Brain pericyte (primary cell): ENCODE results near the gene TRPM6.

Source experiments
- DNase-seq: peaks from one replicate; pipeline ENCODE4 v3.0.0-alpha.2; 2012; ENCODE audit warnings: low read depth, low spot score

The TRPM6 gene

DNA sequence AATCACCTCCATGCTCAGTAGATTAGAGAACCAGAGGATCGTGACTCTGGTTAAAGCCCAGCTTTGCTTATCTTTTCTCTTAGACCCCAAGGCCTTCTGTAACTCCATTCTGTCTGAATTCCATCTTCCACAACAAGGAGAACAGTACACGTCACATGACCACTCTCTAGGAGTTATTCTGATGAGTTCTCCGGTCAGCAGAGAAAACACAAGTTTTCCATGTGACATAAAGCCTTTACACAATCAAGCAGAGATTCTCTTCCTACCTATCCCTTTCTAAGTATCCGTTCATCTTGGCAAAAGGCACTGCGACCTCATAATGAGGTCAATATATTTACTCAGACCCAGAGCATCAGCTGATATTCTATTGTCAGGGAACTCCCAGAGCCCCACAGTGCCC lies 112.3 kb downstream of the TRPM6 start:
- no peak for DNase-seq

DNA sequence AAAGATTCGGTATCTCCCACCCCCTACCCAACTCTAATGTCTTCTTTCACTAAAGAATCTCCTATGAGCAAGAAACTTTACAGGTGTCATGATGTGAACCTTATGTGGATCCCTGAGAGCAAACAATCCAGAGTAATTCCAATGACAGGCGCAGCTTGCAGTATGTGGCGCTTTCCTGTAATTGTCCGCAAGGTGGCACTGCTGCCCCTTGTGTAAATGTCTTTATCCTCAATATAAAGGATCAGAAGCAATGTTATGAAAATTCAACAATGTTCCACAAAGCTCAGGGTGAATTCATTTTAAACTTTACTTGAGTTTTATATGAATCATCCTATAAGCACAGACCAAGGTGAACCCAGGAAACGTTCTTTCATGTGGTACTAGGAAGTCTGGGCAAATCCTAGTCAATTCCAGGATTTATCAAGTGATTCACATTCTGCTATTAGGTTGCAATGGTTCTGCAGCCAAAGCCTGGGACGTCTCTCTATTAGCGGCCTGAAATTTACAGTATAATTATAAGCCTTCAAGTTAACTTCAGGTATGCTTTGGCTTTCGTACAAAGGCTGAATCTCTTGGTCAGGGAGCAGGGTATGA lies 113.7 kb downstream of the TRPM6 start:
- peak; percentile 26 for DNase-seq

- DNase-seq = no peak
Measured at GRCh38 chr9:74772121-74772520, 115.6 kb downstream of the TRPM6 start.

DNA sequence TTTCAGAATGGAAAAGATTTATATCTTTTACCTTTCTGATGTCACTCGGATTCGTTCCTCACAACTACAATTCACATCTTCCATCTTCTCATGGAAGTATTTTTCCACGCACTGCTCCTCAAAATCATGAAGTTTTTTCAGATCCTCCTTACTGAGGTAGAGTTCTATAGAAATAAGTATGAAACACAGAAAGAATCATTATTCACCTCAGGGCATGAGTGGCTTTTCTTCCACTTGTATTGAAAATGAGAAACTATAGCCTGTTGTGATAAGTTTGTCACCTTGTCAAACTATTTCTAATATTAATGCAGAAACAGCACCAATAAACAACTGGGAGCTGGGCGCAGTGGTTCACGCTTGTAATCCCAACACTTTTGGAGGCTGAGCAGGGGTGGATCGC lies 116.0 kb downstream of the TRPM6 start:
- DNase-seq = no peak

DNA sequence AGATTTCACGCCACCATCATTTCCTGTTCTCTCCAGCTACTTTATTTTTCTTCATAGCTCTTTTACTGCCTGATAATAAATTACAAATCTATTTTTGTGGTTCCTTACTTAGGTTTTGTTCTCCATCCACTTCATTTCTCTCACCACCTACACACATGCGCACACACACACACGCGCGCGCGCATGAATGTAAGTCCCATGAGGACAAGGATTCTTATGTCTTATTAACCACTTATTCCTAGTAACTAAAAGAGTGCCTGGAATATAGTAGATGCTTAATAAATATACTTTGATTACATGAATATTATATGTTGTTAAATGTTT lies 116.5 kb downstream of the TRPM6 start:
- no peak for DNase-seq

GRCh38 chr9:74770508-74771261 lies 117.0 kb downstream of the TRPM6 start:
- DNase-seq = no peak

DNA sequence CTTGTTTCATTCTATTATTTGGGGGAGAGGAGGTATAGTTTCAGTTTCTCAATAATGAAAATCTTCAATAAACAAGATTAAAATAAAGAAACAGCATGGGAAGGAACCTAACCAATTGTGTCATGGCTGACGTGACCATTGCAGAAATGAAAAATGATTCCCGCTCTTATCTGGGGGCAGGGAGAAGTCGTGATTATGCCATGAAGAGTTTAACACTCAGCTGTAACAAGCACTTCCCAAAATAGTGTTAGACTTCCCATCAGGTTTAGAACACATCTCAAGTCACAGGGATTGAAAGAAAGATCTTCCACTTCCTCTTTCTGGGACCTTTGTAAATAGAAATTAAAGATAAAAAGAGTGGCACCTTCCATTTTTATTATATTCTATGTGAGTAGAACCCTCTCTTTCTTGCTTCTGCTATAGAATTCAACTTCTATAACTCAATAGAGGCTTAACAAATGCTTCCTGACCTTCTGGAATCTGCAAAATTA lies 122.2 kb downstream of the TRPM6 start:
- no peak for DNase-seq

DNA sequence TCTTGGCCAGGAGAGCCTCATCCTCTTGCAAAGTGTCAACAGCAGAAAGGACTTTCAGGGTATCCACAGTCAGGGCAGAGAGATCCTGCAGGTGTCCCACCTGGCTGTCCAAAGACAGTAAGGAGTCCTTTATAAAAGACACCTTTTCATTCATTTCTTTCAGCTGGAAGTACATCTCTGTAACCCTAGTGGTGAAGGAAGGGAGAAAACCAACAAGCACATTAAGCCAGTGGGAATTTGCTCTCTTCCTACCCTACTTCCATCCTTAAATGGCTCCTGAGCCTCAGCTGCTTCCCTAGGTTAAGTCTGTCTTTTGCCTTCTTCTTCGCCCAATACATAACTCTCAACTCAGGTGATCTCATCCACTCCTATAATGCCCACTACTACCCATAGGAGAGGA lies 124.8 kb downstream of the TRPM6 start:
- DNase-seq = no peak

DNA sequence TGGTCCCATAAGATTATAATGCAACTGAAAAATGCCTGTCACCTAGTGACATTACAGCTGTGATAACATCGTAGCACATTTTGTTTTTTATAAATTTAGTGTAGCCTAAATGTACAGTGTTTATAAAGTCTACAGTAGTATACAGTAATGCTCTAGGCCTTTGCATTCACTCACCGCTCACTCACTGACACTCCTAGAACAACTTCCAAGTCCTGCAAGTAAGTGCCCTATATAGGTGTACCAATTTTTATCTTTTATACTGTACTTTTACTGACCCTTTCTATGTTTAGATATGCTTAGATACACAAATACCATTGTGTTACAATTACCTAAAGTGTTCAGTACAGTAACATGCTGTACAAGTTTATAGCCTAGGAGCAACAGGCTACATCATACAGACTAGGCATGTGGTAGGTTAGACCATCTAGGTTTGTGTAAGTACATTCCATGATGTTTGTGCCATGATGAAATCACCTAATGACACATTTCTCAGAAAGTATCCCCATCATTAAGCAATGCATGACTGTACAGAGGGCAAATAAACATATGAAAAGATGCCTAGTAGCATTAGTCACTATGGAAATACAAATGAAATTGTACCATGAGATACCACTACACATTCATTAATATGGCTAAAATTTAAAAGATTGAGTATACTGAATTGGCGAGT lies 127.6 kb downstream of the TRPM6 start:
- peak; percentile 61 for DNase-seq

GRCh38 chr9:74755999-74756398 lies 131.7 kb downstream of the TRPM6 start:
- DNase-seq = no peak

GRCh38 chr9:74755355-74755754 lies 132.4 kb downstream of the TRPM6 start:
- DNase-seq = no peak

DNA sequence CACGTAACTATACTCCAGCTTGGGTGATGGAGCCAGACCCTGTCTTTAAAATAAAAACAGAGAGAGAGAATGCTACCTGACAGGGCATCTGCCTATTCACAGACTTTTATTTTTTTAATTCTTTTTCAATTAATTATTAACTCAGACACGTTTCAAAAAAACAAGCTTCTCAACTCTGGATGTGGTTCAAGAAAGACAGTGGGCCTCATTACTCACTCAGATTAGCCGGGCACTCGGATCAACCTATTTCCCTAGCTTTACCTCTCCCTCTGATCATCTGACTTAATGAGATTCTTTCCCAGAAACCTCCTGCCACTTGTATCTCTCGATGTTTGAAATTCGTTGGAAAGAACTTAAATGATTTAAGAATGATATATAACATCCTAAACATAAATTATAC lies 134.1 kb downstream of the TRPM6 start:
- no peak for DNase-seq

DNA sequence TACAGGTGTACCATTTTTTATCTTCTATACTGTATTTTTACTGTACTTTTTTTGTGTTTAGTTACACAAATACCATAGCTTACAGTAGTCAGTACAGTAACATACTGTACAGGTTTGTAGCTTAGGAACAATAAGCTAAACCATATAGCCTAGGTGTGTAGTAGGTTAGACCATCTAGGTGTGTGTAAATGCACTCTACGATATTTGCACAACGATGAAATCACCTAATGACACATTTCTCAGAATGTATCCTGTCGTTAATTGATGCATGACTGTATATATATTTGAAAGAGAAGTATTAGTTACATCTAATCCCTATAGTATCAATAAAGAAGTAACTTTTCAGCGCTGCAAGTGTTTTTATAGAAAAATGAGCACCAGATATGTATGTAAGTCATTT lies 138.8 kb downstream of the TRPM6 start:
- DNase-seq = no peak

DNA sequence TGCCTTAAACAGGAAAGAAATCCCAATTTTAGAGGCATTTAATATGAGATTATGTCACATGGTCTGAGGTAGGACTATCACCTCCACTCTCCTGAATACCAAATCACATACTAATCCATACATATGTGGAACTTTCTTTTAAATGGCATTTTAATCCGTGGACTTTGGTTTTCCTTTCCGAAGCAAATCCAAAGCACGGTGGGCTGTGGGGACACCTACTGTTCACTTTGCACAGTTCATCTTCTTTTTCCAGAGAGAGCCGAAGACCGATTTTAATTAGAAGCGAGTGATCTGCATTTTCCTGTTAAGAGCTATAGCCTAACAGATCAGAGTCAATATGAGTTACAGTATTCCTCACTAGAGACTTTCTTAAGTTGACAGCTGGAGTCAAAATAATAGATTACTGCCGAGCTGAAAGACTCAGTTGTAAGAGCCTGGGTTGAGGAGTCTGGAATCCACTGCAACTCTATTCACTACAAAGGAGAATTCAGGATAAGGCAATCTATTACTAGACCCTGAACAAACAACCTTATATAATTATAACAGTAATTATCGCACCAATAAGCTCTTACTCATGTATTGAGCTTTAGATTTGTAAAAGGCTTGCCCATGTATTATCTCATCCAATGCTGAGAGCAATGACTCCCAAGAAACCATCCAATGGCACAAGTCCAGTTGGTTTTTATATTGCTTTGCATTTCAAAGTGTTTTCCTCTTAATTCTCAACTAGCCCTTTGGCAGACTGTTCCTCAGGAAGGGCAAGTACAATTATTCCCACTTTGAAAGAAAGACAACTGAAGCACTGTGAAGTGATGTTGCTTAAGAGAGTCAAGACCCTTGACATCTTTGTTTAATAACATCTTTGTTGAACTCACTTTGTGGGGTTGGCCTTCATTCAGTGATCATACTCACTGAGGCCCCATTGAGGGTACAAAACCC lies 144.7 kb downstream of the TRPM6 start:
- no peak for DNase-seq

GRCh38 chr9:74742191-74742790 lies 145.4 kb downstream of the TRPM6 start:
- DNase-seq = no peak

- no peak for DNase-seq
Measured at GRCh38 chr9:74736646-74737045, 151.1 kb downstream of the TRPM6 start.

- DNase-seq = no peak
Measured at GRCh38 chr9:74735761-74736160, 152.0 kb downstream of the TRPM6 start.

- no peak for DNase-seq
Measured at GRCh38 chr9:74729136-74729695, 158.5 kb downstream of the TRPM6 start.

DNA sequence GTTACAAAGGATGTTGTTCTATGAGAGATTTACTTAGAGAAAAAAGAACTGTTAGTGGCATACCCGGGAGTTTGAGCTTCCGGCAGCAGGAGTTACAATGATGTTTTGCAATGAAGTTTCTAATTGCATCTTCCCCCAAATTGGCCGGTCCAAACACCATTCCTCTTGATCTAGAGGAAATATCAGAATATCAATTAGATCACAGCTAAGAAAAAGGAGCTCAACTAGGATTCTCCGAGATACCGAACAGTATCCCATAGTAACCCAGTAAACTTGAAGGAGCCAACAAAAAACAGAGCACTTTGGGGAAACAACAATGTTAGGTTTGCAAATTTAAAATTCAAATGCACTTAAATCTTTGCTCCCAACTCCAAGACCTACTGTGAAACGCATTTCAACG lies 159.5 kb downstream of the TRPM6 start:
- DNase-seq = no peak

DNA sequence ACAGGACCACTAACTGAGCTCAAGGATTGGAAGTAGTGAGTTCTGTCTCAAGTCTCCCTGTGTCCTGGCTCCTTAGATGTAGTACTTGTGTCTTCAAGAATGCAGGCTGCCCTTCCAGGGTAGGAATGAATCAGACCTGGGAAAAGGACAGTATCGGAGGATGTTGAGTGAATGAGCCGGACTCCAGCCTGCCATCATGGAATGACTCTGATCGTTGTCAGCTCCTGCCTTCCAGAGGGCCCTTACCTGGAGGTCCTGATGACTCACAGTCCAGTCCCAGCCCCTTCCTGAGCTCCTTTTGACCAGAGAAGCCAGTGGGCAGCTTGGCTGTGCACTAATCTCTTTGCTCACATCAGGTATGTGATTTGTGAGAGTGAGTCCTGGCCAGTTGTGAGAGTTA lies 161.1 kb downstream of the TRPM6 start:
- no peak for DNase-seq

DNA sequence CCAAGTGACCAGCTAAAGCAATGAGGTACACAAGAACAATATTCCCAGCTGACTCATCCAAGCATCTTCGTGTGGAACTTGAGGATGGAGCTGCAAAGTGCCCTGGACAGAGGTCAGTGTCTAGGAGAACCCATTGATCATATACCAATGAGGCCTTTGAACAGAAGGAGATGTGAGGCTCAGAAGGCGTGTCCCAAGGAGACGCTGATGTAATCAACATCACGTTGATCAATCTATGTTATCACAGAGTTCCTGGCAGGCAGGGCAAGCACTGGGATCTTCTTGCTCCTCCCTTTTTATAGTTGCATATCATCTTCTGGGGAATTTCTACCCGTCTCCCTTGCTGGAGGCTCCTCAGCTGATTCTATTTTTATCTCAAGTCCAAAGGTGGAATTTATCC lies 163.4 kb downstream of the TRPM6 start:
- no peak for DNase-seq
